ENCODE results near the gene HOXC9.

HOXC9 gene

DNA sequence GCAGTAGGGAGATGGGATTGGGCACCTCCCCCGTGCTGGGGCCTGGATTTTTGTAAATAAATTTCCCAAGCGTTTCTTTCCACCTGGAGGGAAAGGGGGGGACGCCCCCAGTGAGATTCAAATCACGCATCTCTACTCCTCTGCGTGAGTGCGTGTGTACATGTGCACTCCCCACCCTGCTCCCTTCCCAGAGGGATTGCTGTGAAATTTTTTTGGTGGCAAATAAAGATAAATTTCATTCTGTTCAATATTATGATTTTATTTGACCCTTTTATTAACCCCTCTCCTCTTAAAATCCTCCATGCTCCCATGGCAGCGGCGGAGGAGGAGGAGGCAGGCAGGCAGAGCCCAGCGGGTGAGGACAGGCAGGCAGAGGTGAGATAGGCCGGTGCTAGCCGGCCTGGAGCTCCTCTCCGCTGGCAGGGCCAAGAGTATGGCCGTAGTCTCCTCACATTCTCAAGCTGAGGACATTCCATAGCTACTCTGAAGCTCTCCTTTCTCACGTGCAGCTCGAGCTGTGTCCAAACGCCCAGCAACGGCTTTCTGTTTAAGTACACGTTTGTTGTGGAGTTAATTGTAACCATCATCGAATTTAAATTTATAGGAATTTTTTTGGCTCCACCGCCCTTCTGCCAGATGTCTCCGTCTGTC is 23.7 kb upstream of the HOXC9 start:
- DNase-seq (ENCODE audit: low spot score), result no peak

DNA sequence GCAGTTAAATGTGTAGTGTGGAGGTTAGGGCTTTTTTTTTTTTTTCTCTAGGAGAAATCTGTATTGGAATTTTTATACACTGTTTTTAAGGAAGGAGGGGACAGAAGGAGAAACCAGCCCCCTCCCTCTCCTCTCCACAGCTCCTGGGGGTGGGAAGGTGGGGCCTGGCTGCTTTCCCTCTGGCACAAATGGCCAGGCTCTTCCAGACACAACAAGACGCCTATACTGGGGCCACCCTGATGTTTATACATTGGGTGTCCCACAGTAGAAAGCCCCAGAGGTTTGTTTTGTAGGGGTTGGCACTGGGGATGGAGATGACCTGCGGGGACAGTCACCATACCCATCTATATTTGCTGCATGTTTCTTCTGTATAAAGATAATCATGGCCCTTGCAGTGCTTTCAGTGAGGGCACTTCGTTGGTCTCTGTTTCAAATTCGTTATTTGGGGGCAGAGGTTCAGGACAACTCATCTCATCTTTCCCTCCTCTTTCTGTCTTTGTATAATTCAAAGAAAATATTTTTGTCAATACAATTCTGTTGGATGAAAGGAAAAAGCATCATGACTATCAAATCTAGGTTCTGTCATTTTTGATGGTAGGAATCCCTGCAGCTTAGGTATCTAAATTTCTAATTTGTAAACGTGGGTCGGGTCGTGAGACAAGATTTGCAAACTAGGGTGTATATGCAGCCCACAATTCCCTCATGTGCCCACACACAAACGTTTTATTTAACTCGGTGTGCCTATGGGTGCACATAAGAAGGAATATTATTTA is 23.0 kb upstream of the HOXC9 start:
- DNase-seq (ENCODE audit: low spot score), result no peak

DNA sequence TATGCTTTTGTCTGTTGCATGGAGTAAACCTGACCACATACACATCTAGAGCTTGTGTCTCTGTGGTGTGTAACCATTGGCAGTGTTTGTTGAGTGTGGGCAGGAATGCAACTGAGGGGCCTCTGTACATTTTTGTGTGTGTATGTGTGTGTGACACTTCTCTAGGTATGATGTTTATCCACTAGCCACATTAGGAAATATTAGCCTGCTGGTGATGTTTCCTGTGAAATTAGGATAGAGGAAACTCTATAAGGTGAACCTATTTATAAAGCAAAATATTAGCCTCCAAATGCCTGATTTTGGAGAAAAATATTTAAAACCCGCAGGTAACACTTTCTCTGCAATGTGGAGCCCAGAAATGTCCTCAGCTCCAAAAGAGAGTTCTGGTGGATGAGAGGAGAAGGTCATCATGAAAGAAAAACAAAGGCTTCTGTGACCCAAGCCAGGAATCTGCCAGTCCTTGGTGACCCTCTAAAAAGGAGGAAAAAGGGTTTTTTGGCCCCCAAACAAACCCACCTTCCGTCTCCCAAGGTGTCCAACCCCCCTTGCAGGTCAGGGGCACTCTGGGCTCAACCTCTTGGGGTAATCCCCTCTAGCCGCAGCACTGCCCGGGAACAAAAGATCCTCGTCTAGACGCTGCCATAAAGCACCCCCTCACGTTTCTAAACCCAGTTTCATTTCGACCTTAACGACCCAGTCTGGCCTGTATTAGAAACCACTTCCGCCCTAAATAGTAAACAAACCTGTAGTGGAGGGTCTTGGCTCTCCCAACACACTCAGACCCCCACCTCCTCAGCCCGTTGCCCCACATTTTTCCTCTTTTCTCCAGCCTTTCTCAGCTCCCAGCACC is 22.1 kb upstream of the HOXC9 start:
- no peak for DNase-seq (ENCODE audit: low spot score)

DNA sequence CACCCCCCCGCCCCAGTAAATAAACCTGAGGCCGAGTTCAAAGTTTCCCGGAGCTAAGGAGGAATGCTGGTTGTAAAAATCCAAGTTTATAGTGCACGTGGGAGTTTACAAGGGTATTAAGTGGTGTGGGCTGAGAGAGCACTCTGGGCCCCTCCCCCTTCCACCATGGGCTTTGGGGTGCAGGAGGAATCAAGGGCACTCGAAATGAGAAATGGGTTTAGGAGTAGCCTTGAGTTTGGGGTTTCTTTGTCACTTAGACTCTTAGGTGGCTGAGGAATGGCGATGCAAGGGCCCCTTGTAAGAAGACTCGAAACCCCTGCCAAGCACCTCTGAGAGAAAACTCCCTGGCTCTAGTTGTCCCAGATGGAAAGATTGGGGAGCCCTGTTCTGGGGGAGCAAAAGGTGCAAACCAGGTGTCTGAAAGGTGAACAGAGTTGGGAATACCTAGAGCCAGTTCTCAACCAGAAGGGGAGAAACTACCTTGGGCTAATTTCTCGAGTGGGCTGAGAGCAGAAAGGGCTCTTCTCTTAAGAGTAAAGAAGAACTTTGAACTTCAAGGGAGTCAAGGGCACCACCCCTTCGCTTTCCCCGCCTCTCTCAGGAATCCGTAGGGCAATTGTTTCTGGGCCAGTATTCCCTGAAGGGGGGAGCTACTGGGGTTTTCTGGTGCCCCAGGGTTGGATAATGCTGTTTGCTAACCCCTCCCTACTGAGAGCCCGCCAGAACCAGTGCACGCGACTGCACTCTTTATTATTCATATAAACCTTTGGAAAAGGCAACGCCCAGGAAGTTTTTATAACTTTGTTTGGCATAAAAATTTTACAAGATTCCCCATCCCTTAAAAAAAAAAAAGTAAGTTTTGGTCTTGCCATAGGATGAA is 21.2 kb upstream of the HOXC9 start:
- no peak for DNase-seq (ENCODE audit: low spot score)

DNA sequence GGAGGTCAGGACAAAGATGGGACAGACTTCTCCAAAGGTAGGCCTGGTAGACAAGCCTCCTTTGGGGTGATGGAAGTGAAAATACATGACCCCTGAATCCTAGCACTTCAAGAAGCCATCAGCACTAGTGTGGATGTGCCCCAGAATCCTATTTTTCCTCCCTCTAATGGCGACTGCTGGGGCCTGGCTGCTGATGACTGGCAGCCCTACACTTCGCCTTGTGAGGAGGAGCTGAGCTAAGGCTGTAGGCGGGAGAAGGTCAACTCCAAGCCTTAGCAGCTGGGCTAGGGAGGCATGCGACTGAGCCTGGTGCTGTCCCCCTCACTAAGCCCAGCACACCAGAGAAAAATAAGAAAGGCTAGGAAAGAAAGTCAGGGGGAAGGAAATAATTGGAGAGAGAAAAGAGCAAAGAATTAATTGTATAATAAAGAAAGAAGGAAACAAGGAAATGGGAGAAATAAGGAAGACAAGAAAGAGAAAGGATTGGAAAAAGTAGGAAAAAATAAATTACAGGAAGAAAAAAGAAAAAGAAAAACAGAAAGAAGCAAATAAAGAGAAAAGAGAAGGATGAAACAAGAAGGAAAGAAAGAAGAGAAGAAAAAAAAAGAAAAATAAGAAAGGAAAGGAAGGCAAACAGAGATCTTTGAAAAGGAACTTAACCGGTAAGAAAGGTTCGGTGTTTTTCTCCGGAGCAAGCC is 19.7 kb upstream of the HOXC9 start:
- no peak for DNase-seq (ENCODE audit: low spot score)

DNA sequence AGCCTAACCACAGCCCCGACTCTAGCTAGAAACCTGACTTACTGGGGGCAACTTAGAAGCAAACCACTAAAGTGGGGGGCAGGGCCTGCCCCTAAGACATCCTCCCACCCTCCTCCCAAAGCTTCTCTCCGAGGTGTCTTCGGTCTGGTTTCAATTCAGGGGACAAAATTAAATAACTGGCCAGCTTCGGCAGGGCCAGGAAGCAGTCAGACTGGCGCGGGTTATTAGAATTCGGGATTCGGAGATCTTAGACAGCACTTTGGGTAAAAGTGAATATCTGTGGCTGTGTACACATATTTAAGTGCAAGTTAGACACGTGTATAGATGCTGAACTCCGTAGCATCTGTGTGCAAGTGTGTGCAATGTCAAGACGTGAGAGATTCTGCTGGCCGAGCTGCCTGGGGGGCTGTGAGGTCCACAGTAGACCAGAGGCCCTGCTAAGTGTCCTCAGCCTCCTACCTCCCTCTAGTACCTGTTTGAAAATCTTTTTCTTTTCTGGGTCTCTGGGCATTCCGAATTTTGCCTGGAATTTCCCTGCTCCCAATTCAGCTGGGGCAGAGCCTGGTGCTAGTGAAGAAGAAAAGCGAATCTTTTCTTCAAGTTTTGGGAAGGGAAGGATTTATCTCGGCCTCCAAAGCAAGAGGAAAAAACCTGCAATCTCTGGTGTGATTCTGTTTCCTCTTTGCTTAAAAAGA is 19.0 kb upstream of the HOXC9 start:
- DNase-seq (ENCODE audit: low spot score), result no peak

- DNase-seq (ENCODE audit: low spot score), result no peak
Measured at GRCh38 chr12:53981634-53982565, 18.1 kb upstream of the HOXC9 start.

DNA sequence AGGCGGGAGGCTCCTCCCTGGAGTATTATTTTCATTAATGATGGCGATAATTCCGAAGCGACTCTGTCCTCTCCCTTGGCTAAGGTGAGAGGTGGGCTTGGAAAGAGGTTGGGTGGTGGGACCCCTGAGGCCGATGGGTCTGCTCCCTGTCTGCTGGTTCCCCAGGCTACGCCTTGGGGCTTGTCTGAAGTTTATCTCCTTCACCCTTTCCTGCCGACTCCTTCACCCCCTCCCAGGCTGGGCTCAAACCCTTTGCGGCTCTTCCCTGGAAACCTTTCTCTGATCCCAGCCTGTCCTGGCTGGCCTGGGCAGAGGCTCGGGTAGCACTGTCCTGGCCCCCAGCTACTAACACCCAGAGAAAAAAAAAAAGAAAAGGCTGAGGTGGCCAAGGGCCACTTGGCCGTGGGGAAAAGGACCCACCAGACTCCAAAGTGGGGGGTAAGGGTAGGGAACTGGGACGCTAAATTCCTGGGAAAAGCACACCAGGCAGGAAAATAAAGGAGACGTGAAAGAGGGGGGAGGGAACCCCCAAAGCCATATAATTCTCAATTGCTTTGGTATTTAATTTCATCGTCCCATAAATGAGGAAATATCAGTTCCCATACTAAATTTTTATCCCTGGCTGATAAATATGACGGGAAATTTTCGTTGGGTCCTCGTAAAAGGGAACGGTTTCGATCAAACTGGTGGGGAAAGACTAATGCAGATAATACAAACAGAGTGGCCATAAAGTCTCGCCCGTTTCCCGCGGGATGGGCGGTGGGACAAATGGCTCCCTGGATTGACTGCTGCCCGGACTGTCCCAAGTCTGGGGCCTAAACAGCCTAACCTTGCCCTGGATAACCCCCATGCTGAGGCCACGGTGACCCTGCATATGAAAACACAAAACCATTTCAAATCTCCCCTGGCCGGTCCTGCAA is 17.1 kb upstream of the HOXC9 start:
- DNase-seq (ENCODE audit: low spot score), result no peak

DNA sequence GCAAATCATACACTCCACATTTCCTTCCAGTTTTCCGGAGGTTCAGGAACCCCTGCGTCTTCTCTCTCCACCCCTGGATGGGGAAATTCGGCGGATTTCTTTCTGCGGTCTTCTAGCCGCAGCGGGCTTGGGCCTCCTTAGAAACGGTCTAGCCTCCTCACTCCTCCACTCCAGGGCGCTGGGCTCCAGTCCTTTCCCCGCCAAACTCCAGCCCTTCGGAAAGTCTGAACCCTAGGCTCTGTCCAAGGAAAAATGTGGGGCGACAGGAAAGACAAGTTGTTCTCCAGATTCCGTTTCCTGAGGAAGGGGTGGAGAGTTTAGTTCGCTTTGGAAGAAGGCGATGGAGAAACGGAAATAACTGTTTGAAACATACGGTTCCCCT is 16.4 kb upstream of the HOXC9 start:
- no peak for DNase-seq (ENCODE audit: low spot score)

DNA sequence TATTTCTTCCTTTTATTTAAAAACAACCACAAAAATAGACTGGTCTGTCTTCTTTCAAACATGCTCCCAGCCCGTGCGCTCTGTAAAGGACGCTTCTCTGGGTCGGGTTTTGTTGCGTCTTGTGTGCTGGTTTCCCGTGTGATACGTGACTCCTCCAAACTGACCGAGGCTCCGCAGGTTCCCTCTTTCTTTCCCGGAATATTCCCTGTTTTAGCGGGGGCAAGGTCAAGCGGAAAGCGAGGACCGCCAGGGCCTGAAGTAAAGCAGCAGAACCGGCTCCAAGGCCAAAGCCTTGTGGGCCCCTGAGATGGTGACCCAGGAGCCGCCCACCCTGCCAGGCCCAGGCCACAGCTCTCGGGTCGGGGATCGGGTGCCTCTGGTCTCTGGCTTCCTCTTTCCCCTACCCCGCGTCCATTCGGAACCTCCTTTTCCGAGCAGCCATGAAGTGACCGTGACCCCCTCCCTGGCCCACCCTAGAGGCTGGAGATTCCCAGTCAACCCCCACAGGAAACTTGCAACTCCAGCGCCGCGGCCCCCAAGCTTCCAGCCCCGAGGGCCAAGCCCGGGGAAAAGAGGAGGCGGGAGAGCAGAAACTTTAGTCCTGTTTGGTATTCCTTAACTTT is 15.9 kb upstream of the HOXC9 start:
- no peak for DNase-seq (ENCODE audit: low spot score)

- DNase-seq (ENCODE audit: low spot score), result peak; percentile 92
Measured at GRCh38 chr12:53984901-53985691, 14.9 kb upstream of the HOXC9 start, which contains the start of gene HOXC10. Gene HOXC10 (plus strand): TSS chr12:53985146. CDS start chr12:53985260, 114 bp downstream.

GRCh38 chr12:53985692-53985993 is 14.3 kb upstream of the HOXC9 start:
- no peak for DNase-seq (ENCODE audit: low spot score)

DNA sequence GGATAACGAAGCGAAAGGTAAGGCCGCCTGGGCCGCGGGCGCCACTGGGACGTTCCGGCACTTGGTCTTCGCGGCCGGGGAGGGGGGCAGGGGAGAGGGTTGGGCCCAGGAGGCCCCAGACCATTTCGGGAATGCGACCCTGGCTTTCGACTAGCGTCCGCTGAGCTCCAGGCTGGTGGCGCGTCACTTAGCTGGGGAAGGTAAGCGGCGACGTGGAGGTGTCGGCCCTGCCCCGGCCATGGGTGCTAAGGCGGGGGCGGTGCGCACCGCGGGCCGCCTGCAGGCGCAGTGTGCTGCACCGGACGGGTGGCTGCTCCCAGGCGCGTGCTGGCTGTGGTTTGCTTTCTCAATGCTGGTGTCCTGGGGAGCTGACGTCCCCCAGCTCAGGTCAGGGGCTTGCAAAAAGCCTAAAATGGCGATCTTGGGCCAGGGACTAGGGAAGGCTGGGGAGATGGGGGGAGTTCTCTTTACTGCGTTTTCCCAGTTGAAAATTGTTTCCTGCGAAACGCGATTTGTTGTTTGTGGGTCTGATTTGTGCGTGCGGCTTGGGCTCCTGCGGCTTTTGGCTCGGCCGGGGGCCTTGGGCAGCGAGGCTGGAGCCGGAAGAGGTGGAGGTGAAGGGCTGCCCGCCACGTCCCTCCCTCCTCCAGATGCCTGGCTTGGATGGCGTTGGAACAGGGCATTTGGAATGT is 13.8 kb upstream of the HOXC9 start:
- DNase-seq (ENCODE audit: low spot score), result no peak

GRCh38 chr12:53986686-53987483 is 13.1 kb upstream of the HOXC9 start:
- no peak for DNase-seq (ENCODE audit: low spot score)

DNA sequence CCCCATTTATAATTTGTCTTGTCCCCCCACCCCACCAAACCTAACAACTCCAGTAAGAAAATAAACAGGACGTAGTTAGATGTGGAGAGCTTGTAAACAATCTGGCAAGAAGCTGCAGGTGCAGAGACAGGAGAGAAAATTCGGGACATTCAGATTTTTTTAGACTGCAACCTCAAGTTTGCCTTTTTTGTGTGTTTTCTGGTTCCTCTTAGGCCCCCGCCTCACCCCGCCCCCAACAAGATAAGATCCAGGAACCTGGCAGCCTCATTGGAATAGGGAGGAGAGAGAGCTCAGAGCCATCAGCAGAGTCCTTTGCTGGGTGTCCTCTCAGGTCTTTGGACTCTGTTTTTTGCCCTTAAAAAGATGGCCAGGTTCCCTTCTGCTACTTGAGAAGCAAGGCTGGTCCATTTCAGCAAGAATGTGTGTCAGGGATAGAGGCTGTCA is 12.2 kb upstream of the HOXC9 start:
- DNase-seq (ENCODE audit: low spot score), result no peak

Measured in D341Med (cell line).